NK-92 treated with Interleukin-12 subunit alpha and Interleukin-12 subunit beta, amount 100 ng/mL, for 24 hours (cell line): Measurements from ENCODE around the gene TECPR1.

Experiments
- DNase-seq: peaks from one replicate; lab custom pipeline; 2025; lab: John Stamatoyannopoulos, UW

Gene TECPR1

GRCh38 chr7:98251601-98252424 is at the start of gene TECPR1:
TSS of gene TECPR1 (minus strand) at chr7:98252232. CDS start at chr7:98246146, 6,086 bp downstream.
- peak; percentile 93 for DNase-seq

GRCh38 chr7:98300595-98301372 is 48.8 kb upstream of the TECPR1 start:
- DNase-seq = no peak

DNA sequence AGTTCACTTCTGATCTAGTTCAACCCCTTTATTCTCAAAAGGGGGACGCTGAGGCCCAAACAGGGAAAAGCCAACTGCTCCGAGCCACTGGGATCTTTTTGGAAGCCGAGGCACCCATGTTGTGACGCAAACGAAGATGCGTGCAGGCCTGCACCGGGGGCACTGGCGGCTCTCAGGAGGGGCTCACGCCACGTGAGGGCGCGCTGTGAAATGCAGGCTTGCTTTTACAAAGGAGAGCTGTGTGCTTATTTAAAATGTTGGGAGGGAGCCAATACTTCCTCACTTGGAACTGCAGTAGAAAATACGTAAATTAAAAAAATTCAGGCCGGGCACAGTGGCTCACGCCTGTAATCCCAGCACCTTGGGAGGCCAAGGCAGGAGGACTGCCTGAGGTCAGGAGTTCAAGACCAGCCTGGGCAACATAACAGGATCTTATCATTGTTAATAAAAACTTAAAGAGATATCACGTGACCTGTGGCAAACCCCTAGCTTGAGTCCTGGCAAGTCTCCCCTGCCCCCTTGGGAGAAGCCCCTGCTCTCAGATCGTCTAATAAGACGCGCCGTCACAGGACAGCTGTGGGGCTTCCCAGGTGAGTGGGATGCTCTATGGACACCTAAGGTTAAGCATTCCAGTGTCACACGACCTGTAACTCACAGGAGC is 45.7 kb upstream of the TECPR1 start:
- DNase-seq = no peak

DNA sequence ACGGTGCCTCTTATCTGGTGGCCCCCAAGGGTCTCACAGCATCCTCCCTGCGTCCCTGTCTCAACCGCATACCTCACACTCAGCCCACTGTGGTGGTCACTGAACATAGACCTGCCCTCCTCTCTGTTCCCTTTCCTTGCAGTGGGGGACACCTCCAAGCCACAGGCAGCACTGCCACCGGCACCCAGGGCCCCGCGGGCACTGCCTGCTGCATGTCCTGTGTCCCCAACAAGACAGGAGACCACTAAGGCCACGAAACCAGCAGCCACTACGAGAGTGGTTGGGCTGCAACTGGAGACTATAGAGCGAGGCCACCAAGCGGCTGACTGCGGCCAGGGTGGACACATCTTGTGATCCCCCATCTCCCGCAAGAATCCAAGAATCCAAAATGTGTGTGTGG is 44.8 kb upstream of the TECPR1 start:
- no peak for DNase-seq

DNA sequence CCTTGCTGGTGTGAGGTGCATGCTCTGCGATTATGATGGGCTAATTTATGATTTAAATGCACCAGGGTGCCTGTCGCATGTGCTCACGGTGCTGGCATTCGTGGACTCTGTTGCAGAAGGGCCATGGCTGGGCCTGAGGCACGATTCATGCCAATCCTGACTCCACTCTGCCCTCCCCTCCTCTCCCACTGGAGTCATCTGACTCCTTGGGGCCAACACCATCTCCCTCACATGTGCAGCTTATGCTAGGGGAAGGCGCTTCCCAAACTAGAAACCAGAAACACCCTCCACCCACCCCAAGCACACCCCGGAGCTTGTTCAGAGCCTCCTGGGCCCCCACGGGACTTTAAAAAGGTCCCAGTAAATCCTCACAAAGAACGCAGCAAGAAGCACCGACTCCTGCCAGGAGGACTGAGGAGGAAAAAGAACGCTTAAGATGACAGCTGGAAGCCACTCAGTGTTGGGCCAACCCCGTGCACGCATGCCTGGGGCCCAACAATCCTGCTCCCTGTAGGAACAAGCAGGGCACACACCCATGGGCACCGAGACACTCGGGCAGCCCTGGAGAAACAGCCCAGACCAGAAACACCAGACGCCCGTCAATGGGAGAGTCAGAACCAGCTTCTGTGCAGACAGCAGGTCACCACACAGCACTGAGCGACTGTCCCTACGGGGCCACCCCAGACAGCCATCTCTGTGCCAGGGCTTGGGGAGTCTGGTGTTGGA is 43.6 kb upstream of the TECPR1 start:
- no peak for DNase-seq

GRCh38 chr7:98294798-98295382 is 42.9 kb upstream of the TECPR1 start:
- no peak for DNase-seq

GRCh38 chr7:98294326-98294725 is 42.3 kb upstream of the TECPR1 start:
- no peak for DNase-seq

- no peak for DNase-seq
These were observed 41.7 kb upstream of the TECPR1 start for GRCh38 chr7:98293746-98294145.

GRCh38 chr7:98293265-98293664 is 41.2 kb upstream of the TECPR1 start:
- DNase-seq = no peak

- no peak for DNase-seq
These were observed 39.7 kb upstream of the TECPR1 start for GRCh38 chr7:98291717-98292116.

DNA sequence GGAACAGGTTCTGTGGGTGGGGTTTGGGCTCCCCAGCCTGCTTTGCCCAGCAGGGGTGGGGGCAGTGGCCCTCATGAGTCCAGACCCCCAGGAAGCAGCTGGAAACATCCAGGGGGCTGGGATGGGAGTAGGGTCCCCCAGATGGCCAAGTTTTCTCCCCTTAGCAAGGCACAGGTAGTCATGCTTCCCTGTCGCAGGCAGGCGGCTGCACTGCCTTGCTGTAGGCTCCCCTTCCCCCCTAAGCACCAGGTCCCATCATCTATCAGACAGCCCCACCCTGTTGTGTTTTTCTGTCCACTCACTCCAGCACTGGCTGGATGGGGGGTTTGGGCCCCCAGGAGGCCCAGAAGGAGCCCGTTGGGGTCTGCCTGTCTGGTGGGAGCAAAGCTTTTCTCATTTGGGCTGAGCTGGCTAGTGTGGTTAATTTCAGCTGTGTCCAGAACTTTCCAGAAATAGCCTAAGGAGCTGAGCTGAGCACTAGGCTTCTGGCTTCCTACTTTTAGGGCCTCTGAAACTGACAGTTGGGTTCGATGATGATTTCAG is 37.4 kb upstream of the TECPR1 start:
- no peak for DNase-seq

- no peak for DNase-seq
These were observed 36.2 kb upstream of the TECPR1 start for GRCh38 chr7:98288064-98288823.

GRCh38 chr7:98287486-98287959 is 35.5 kb upstream of the TECPR1 start:
- DNase-seq = no peak

DNA sequence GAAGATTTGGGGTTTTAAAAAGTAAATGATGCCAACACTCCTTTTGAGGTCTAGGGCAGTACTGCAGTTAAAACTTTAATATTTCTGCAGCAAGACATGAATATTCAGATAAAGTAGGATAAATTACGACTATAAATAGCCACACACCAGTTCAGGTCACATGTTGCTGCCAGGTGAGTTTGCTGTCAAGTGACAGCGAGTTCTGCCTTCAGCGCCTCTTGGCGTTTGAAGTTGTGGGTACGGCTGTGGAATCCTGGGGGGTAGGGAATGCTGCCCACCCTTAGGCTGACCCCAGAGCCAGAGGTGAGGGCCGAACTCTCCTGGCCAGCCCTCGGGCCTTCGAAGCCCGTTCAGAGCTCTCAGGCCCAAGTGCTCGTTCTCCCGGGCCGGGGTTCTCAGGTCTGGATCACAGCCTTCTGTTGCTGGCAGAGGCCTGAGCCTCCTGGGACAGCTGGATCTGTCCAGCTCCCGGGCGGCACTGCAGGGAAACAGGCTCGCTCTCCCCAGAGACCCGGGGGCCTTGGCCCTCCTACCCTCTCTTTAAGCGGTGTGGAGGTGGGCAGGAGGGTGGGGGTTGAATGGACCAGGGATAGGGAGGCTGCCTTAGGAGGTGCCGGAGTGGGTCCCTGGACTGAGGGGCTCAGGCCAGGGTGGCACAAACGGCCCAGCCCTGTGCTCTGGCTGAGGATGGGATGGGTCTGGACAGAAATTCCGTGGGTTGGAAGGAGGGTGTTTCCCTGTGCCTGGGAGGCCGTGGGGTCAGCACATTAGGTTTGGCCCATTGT is 34.9 kb upstream of the TECPR1 start:
- DNase-seq = no peak

DNA sequence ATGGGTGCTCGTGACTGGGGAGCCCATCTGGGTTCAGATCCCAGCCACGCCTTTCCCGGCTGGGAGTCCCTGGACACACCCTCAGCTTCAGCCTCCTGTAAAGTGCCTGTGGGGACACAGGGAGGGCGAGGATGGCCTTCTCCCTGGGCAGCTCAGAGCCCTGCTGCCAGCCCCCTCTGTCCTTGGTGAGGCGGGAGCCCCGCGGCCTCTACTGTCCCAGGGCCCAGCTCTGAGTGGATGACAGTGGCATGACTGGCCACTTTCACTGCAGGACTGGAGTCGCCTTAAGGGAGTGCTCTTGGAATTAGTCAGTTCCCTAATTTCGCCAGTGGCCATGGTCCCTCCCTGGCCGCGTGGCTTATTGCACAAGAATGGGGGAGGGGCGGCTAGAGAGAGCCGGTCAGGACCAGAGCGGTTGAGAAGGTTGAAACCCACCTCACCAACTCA is 34.1 kb upstream of the TECPR1 start:
- DNase-seq = no peak

- no peak for DNase-seq
These were observed 33.4 kb upstream of the TECPR1 start for GRCh38 chr7:98285157-98286092.

- DNase-seq = no peak
These were observed 32.5 kb upstream of the TECPR1 start for GRCh38 chr7:98284335-98285036.

DNA sequence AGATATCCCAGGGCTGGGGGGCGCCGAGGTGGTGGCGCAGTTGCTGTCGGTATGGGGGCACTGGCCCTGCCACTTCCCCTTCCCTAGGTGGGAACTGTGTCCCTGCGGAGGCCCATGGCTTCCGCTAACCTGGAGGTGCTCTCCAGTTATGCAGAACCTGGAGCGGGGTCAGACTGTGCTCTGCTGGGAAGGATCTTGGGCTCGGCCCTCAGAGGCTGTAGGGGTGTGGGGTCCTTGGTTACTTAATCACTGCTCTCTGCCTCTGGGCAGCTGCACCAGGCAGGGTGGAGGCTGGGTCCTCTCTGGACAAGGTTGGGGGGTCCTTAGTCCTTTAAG is 31.8 kb upstream of the TECPR1 start:
- no peak for DNase-seq
